Left ventricle myocardium superior (tissue), 1 donor: ENCODE data around the gene CLNK. TPM values are rescaled to one million over a fixed set of nuclear protein-coding genes. Genes with fewer than 3 reads are reported as not detected.
A peak's percentile ranks its signal among the peaks of the same experiment; 100 is the strongest.

Source experiments
- ATAC-seq: fragments of 200-7000 bp; cut with Tn5 transposase; one replicate; pipeline ENCODE4 v1.9.1; 2020; ENCODE audit warnings: mild to moderate bottlenecking, moderate library complexity
- DNase-seq: peaks from one replicate; pipeline ENCODE4 v3.0.0-alpha.2; 2020
- intact Hi-C: fragments of 100-400 bp; cut with micrococcal nuclease; formaldehyde crosslinking; loops from one replicate; pipeline ENCODE4 v1.11.0; 2022
- total RNA-seq: library from RNA; stranded (reverse); fragmentation: NEBNext Ultra II Directional; extraction: Animal tissue kit (Norgen Biotek cat#: 25700); gene quantifications from one replicate; pipeline ENCODE4 v1.2.1, GENCODE V29; 2021
- donor health status: DM: no; HTN: yes; CAD: no; lungs with severe emphysema.

Gene CLNK
- total RNA-seq, 1 donor from 2014 or later, result not detected

DNA sequence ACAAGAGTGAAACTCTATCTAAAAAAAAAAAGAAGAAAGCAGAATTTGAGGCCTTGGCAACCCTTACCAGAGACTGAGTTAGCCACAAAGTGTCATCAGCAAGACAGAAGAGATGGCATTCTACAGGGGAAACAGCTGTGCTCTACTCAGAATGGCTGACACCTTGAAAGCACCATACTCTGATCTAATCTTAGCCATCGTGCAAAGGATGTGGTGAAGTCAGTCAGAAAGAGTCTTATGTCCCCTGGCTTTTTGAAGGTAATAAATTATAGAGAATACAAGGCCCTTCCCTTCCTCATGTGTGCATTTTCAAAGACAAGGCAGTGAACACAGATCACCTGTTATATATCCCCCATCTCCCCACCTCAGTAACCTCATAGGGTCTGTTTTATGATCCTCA is 13.2 kb downstream of the CLNK start:
- DNase-seq (no peak), ATAC-seq (no peak)

DNA sequence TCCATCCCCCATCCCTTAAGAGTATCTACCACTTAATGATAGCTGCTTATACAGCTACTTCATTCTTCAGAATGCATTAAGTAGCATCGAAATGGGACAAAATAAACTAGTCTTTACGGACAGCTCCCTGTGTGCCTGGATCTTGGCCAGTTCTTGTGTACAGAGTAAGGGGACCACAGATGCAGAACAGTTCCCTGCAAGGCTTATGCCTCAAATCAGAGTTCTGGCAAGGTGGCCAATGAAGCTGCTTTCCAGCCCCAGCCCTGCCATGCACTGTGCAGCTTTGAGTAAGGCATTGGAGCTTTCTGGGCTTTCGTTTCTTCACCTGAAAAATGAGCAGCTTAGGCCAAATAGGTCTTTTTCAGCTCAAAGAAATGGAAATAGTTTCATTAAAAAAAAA is 14.2 kb downstream of the CLNK start:
- ATAC-seq, result no peak
- intact Hi-C loops, result no loop called here
- no peak for DNase-seq

More for the DNA sequence above, 13.2 kb downstream of the CLNK start:
- intact Hi-C loops, result no loop called here

DNA sequence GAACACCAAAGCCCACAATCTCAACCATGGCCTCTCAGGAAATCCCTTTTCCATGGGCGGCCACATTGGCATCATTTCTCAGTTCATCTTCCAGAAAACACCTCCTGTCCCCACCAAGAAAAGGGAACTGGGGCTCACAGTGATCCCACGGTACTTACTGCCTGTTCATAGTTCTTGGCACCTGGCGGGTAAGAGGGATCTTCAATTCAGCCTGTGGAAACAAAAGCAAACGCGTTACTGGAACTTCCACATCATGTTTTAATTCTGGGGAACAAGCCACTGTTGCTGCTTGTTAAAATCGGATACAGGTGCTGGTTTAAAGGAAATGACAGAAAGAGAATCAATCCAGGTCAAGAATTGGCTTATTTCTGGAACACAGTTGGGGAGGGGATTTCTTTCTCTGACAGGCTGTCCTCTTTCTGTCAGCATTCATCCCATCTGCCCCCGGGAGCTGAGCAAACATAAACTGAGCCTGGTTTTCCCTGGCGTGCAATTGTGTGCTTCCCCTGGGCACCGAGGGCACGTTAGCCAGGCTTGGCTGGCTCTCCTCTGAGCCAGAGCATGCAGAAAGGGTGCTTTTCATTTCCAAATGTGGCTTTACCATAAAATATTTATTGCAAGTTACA is 16.8 kb downstream of the CLNK start:
- DNase-seq, result no peak
- ATAC-seq, result no peak
- intact Hi-C loops, result no loop called here

DNA sequence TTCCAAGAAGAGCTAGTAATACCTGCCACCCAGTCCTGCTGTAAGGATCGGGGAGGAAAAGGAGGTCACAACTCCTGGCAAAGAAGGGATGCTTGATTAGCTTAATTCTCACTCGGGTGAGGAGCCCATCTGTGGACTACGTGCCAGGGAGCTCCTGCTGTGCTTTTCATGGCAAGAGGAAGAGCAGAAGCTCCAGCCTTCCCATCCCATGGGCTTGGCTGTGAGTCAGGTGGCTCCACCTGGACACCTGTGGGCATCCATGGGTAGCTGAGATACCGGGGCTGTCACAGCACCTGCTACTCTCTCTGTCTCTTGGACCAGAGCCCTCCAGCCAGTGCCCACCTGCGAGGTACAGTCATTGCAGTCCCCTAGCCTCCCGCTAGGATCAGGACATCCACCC is 18.0 kb downstream of the CLNK start:
- intact Hi-C loops, result no loop called here
- ATAC-seq, result no peak
- DNase-seq, result no peak

DNA sequence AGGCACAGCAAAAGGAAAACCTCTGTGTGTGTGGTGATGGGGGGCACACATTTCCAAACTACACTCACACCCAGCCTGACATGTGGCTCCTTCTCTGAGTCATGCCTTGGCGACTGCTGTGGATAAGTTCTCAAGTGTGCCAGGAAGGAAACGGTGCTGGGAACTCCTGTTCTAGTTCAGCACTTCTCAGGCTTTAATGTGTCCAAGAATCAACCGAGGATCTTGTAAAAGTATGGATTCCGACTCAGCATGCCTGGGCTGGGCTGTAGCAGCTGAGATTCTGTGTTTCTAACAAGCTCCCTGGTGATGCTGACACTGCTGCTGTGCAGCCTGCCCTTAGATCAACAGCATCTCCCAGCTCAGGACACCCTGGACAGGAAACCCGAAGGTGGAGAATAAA is 20.2 kb downstream of the CLNK start:
- intact Hi-C loops, result no loop called here
- peak; percentile 74 for ATAC-seq
- no peak for DNase-seq

DNA sequence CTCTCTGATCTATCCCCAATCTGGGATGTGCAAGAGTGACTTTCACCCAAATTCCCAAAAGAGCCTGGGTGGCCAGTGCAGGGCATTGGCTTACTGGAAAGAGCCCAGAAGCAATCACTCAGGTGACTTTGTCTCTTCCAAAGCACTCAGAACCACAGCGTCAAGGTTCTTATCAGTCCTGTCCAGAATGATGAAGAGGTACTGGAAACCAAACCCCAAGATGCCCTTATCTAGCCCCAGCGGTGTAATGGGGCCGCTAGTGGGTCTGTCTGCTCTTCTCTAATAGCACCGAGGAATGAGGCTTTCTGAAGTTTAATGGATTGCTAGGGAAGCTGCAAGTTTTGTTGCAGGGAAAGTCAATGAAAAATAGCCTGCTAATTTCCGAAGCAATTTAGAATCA is 21.6 kb downstream of the CLNK start:
- intact Hi-C loops, result no loop called here
- DNase-seq, result no peak
- no peak for ATAC-seq

DNA sequence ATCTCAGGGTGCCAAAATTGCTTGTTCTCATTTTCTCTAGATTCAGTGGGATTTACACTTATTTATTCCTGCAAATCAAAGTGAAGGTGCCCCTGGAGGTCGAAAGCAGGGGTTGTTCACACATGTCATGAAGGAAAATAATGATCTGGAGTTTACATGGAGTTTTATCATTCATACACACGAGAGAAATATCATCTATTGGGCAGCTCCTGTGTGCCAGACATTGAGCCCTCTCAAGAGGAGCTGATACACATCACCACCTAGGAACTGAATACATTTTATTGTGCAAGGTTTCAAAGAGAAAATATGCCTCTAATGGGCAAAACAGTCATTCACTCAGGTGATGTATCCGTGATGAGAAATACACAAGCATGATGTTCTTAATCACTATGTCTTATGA is 23.5 kb downstream of the CLNK start:
- DNase-seq, result no peak
- no peak for ATAC-seq
- intact Hi-C loops, result no loop called here

DNA sequence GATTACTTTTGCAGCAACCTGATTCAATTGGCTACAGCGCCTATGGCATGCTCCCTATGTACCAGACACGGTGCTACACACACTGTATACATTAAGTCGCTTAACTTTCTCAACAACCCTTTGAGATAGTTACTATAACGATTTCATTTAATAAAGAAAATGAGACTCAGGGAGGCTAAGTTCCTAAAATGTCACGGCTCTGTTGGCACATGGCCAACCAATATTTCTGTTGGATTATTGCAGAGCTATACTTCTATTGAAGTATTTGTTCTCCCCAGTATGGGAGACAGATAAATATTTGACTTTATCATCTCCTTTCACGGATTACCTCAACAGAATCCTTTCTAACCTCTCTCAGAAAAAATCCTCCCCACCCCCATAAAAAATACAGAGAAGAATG is 25.3 kb downstream of the CLNK start:
- no peak for ATAC-seq
- intact Hi-C loops, result no loop called here
- no peak for DNase-seq

DNA sequence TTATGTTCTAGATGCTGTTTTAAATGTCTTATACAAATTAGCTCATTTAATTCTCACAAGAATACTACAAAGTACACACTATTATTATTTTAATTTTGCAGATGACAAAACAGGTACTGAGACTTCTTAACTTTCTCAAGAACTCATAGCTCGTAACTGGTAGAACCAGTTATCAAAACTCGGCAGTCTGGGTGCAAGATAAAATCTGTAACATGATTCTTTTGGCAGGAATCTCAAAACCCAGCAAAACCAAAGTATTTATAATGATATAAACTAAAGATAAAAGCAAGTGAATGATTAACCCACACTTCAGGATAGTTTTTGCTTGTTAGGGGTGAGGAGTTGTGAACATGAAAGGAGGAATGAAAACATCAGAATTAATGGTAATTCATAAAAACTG is 27.6 kb downstream of the CLNK start:
- intact Hi-C loops, result no loop called here
- DNase-seq (no peak), ATAC-seq (no peak)

DNA sequence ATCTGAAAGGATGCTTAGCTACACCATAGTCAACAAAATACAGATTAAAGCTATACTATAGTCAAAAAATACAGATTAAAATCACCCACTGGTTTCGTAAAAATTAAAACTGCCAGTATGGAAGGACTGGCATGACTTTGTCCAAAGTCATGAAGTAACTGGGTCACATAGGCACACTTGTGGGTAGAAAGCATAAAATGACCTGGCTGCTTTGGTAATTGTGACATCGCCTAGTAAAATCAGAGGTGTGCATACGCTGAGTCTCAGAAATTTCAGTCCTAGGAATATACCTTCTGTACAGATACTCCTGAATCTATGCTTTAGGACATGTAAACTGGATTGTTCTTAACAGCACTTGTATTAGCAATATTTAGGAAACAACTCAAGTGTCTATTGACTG is 28.1 kb downstream of the CLNK start:
- DNase-seq (no peak), ATAC-seq (no peak)
- intact Hi-C loops, result no loop called here

DNA sequence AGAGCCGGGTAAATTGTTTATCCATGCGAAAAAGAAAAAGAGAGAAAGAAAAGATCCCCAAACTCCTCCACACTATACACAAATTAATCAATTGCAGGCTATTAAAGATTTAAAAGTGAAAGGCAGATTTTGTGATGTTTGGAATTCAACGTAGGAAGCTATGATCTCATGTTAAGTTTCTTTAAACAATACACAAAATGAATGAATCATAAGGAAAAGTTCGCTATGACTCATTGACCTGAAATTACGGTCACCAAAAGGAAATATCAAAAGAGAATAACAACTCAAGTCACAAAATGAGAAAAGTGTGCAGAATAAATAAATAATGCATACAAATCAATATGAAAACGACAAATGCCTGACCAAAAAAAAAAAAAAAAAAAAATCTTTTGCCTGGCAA is 28.6 kb downstream of the CLNK start:
- DNase-seq (no peak), ATAC-seq (no peak)
- intact Hi-C loops, result no loop called here

DNA sequence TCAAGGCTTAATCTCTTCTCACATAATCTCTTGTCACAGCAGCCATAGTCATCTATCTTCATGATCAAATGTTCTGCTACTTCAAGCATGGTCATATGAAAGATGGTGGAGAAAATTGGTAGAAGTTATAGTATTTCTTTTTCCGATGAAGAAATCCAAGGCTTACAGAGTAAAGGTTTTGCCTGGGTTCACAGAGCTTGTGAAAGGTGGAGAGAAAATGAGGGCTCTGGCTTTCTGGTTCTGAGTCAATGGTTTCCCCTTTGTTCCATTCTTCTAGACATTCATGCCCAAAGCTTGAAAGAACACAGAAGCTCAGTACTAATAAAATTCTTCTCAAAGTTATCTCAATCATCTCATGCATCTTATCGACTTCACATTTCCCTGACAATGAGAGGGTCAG is 36.1 kb downstream of the CLNK start:
- ATAC-seq (no peak), DNase-seq (no peak)
- intact Hi-C loops, result no loop called here

DNA sequence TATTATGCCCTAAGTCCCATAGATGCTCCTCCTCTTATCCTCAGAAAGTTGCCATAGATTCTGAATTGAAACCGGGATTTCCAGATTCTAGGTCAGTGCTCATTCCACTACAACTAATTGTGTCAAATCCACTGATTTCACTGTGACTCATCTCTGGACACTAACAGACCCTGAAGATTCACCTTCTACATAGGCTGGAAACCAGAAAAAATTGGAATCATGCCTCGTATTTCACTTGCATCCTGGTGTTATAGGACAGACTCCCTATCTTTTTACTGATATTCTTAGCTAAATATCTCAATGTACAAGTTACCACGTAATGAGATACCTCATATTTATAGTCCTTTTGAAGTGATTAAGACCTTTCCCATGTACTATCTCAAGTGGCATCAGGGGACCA is 36.7 kb downstream of the CLNK start:
- intact Hi-C loops, result no loop called here
- no peak for ATAC-seq
- DNase-seq, result no peak

DNA sequence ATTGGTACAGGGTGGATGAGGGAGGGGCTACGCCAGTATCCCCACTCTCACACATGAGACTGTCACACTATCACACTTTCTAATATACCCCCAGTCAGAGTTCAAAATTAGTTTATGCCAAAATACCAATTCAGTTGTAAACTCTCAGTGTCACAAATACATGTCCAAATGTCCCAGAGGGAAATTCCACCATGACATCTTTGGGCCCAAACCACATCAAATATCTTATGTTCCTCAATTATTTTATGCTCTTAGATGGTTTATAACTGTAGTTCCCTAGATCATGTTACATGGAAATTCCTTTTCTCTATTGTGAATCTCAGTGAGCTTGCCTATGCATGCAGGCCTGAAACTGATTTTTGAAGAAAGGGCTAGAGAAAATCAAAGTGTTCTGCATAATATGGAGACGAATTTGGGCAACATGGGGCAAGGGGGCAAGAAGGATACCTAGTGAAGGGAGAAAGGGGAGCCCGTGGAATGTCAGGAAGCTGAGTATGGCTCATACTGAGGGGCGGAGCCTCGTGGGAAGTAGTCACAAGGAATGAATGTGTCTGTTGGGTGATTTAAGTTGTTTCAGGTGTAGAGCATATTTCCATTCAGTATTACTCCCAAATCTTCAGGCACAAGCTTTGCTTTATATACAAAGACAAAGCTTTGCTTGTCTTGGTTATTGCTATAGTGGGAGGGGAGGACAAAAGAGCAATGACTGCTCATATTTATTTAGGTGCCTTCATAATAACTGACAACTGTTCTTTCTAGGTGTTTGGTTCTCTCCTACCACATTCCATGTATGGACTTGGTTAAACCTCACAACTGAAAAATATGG is 40.8 kb downstream of the CLNK start:
- DNase-seq (no peak), ATAC-seq (no peak)
- intact Hi-C loops, result no loop called here

DNA sequence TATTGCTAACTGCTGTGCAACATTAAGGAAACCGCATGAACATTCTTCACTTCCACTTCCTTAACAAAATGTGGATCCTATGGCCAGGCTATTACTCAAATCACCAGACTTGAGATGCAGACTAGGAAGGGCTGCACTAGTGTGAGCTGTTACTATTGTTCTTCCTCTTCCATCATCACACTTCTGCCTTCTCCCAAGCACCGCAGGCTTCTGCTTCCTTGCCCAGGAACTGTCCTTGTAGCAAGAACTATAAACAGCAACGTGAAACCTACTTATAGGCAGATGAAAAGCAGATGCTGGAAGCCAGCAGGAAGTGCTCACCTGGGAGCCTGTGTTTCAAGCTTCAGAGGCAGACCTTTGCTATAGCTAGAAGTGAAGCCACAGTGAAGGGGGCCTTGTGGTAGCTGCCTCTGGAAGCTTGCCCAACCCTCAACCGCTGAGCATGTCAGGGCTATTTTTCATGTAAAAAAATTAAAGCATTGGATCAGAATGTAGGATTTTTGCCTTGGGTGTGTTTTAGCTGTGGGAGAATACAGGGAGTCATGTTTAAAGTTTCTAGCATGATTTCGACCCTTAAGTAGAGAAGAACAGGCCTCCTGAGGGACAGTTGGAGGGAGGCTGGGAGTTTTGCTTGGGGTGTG is 43.9 kb downstream of the CLNK start:
- intact Hi-C loops, result no loop called here
- no peak for DNase-seq
- ATAC-seq, result peak; percentile 53

DNA sequence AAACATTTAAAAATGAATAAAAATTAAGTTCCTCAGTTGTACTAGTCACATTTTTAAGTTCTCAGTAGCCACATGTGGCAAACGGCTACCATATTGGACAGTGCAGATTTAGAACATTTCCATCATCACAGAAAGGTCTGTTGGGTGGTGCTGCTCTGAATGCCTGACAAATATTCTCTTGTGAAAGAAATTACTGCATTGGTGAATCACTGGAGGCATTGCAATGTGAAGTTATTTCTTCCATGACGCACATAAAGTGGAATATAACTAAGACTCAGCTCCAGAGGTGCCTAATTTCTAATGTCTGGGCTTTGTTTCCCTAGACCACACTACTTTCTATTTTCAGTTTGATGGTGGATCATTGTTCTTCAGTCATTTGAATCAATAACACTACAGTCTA is 44.9 kb downstream of the CLNK start:
- intact Hi-C loops, result no loop called here
- no peak for DNase-seq

DNA sequence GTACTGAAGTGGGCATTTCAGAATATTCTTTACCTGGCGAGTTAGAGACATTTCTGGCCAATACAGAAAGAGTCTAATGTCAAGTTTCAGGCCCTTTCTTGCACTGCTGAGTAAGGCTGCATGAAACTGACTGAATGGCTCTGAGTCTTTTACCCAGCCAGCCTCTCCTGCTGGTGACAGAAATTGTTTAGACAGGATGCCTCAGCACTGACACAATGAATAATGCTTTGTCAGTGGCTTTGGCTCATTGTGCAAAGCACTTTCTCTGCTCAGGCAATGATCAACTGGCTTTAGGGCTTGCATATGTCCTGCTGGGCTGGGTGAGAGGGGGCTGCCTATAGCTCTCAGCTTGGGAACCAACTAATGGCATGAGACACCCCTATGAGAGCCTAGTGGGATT is 45.5 kb downstream of the CLNK start:
- no peak for ATAC-seq
- DNase-seq, result no peak
- intact Hi-C loops, result no loop called here

More for the DNA sequence above, 44.9 kb downstream of the CLNK start:
- ATAC-seq, result no peak

DNA sequence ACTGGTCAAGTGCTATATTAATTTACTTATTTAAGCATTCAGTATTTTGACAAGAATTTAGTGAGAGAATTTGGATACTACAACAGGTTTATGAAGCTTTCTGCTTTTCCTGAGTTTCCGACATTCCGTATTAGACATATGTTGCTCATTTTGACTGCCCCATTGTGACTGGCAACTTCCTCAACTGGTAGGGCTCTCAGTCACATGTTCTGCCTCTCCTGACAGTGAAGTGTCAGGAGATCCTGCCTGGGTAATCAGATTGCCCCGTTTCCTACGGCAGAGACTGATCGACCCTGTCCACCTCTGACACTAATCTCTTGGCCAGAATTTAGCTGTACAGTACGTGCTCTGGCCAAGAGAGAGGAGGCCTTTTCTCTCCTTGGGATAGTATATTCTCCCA is 49.5 kb downstream of the CLNK start:
- DNase-seq, result no peak
- intact Hi-C loops, result no loop called here
- ATAC-seq, result no peak

DNA sequence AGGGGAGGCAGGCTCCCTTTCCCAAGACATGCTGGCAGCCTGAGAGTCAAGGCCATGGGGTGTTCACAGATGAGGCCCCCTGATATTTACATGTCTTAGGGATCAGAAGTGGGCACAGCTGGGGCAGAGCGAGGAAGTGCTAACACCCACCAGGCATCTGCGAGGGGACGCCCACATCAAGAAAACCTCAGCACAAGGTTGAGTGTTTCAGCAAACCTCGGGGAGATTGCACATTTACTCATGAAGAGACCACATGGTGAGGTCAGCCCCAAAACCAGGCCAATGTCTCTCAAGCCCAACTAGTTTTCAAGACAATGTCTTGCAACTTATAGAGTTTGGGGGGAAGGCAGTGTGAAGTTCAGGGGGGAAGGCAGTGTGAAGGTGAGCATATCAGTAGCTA is 55.2 kb downstream of the CLNK start:
- DNase-seq, result no peak
- no peak for ATAC-seq
- intact Hi-C loops, result no loop called here

DNA sequence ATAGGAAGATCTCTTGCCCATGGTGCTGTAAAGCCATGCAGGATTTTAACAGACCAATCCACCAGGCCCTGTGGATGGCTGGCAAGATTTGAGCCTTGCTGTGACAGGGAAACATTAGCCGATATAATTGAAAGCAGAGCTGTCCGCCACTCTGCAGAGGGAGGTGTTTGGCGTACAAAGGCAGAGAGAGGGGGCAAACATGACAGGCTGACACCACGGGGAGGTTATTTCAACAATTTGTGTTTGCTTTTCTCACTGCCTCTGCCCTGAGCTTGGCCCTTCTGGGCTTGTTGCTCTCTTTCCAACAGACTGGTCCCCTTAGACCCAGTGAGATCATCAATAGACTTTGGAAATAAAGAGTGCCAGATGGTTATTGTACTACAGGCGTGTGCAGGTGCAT is 59.4 kb downstream of the CLNK start:
- ATAC-seq, result no peak

DNA sequence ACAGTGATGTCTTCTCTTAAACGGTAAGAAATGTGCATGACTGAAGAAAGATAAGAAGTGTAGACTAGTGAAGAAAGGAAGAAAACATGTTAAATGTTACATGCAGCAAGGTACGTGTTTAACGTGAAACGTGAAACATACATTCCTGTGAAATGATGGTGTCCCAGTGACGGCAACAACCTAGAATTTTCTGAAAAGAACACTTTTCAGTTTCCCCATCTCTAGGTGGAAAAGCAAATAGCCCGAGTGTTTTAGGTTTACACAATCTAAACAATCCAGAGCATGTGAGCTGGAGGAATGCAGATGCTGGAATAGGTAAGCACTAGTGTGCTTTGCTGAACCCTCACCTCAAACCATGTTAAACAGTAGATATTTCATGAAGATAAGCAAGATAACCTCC is 60.7 kb downstream of the CLNK start:
- intact Hi-C loops, result no loop called here
- ATAC-seq (no peak), DNase-seq (no peak)

More for the DNA sequence above, 59.4 kb downstream of the CLNK start:
- no peak for DNase-seq
- intact Hi-C loops, result no loop called here
